ENCODE measurements around the gene ATXN1.
"Not testable (repeated sequence)": the region's sequence is repeated elsewhere in the genome, so short reads cannot be mapped to it uniquely, and the experiment has no call there.

The ATXN1 gene

GRCh38 chr6:16383607-16384206 is 377.6 kb downstream of the ATXN1 start:
- DNase-seq (ENCODE audit: low read depth) = no peak
- H3K4me3 ChIP-seq (ENCODE audit: control insufficient read depth, low read depth, low read length) = no peak overlapping the region
- no peak for TF ChIP-seq CTCF (IDR thresholded peaks at IDR 0.05; ENCODE audit: control insufficient read depth, insufficient read depth, low read depth, low read length, missing control alignments)

- not testable (repeated sequence) for H3K4me3 ChIP-seq (ENCODE audit: control insufficient read depth, low read depth, low read length); DNase-seq (ENCODE audit: low read depth)
Measured at GRCh38 chr6:16381968-16382367, 379.3 kb downstream of the ATXN1 start.

DNA sequence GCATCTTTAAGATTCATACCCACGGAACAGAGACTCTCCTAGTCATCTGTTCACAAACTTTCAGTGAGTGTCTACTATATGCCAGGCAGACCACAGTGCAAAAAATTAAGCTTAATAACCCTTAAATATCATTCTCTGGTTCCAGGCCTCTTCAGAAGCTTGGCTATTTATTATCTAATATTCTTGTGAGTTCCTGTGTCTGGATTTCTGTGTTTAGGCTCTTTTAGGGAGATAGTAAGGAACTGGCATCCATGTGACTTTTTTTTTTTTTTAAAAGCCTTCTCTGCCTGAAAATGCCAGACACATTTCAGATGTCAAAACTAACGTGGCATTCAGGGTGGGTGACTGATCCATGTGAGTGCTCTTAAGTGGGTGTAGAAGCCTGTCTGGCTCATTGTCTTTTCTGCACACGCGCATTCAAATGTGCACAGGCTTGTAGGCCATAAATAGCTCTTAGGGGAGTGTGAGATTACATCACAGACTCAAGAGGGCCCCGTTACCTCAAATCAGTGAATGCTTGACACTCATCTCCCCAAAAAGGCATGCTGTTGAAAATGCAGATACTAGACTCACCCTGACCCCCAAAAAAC is 380.9 kb downstream of the ATXN1 start:
- DNase-seq (ENCODE audit: low read depth) = no peak
- no peak for TF ChIP-seq CTCF (IDR thresholded peaks at IDR 0.05; ENCODE audit: control insufficient read depth, insufficient read depth, low read depth, low read length, missing control alignments)
- H3K4me3 ChIP-seq (ENCODE audit: control insufficient read depth, low read depth, low read length) = no peak overlapping the region

- not testable (repeated sequence) for DNase-seq (ENCODE audit: low read depth); H3K4me3 ChIP-seq (ENCODE audit: control insufficient read depth, low read depth, low read length)
Measured at GRCh38 chr6:16378360-16378759, 382.9 kb downstream of the ATXN1 start.

- TF ChIP-seq CTCF (IDR thresholded peaks at IDR 0.05; ENCODE audit: control insufficient read depth, insufficient read depth, low read depth, low read length, missing control alignments) = no peak
- no peak overlapping the region for H3K4me3 ChIP-seq (ENCODE audit: control insufficient read depth, low read depth, low read length)
- DNase-seq (ENCODE audit: low read depth) = no peak
Measured at GRCh38 chr6:16377470-16377869, 383.8 kb downstream of the ATXN1 start.

- no peak for DNase-seq (ENCODE audit: low read depth)
- TF ChIP-seq CTCF (IDR thresholded peaks at IDR 0.05; ENCODE audit: control insufficient read depth, insufficient read depth, low read depth, low read length, missing control alignments) = no peak
- H3K4me3 ChIP-seq (ENCODE audit: control insufficient read depth, low read depth, low read length) = no peak overlapping the region
Measured at GRCh38 chr6:16375843-16376242, 385.4 kb downstream of the ATXN1 start.

GRCh38 chr6:16375206-16375605 is 386.1 kb downstream of the ATXN1 start:
- no peak overlapping the region for H3K4me3 ChIP-seq (ENCODE audit: control insufficient read depth, low read depth, low read length)
- no peak for DNase-seq (ENCODE audit: low read depth)
- no peak for TF ChIP-seq CTCF (IDR thresholded peaks at IDR 0.05; ENCODE audit: control insufficient read depth, insufficient read depth, low read depth, low read length, missing control alignments)

Measured in AG09309 (cell line).